ENCODE measurements around the gene TRAPPC14.
A peak's percentile ranks its signal among the peaks of the same experiment; 100 is the strongest.
"Not testable (repeated sequence)": the region's sequence is repeated elsewhere in the genome, so short reads cannot be mapped to it uniquely, and the experiment has no call there.

TRAPPC14 gene, protein sequence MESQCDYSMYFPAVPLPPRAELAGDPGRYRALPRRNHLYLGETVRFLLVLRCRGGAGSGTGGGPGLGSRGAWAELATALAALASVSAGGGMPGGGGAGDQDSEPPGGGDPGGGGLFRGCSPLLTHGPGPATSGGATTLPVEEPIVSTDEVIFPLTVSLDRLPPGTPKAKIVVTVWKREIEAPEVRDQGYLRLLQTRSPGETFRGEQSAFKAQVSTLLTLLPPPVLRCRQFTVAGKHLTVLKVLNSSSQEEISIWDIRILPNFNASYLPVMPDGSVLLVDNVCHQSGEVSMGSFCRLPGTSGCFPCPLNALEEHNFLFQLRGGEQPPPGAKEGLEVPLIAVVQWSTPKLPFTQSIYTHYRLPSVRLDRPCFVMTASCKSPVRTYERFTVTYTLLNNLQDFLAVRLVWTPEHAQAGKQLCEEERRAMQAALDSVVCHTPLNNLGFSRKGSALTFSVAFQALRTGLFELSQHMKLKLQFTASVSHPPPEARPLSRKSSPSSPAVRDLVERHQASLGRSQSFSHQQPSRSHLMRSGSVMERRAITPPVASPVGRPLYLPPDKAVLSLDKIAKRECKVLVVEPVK

DNA sequence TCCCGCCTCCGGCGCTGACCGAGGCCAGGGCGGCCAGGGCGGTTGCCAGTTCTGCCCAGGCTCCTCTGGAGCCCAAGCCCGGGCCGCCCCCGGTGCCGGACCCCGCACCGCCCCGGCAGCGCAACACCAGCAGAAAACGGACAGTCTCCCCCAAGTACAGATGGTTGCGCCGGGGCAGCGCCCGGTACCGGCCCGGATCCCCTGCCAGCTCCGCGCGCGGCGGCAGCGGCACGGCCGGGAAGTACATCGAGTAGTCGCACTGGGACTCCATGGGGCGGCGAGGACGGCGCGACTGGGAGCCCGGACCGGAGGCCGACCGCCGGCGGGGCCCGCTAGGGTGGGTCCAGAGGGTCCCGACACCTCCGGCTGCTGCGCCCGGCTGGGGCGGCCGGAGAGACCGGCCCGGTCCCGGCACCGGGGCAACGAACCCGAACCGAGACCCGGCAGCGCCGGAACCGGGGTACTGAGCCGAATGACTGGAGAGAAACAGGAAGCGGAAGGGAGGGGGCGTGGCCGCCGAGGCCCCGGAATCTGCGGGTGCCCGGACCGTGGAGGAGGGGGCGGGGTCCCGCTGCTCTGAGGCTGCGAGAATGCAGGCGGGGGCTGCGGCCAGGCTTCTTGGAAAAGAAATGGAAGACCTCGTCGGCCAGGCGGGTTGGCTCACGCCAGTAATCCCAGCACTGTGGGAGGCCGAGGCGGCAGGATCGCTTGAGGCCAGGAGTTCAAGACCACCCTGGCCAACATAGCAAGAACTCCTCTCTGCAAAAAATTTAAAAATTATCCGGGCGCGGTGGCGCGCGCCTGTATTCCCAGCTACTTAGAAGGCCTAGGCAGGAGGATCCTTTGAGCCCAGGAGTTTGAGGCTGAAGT is at the start of gene TRAPPC14:
Gene TRAPPC14 (minus strand): TSS at position 495 of the 870 bp plus-strand sequence. CDS start 224 bp downstream, at position 271.
- peak; percentile 64 to 86 for DNase-seq

DNA sequence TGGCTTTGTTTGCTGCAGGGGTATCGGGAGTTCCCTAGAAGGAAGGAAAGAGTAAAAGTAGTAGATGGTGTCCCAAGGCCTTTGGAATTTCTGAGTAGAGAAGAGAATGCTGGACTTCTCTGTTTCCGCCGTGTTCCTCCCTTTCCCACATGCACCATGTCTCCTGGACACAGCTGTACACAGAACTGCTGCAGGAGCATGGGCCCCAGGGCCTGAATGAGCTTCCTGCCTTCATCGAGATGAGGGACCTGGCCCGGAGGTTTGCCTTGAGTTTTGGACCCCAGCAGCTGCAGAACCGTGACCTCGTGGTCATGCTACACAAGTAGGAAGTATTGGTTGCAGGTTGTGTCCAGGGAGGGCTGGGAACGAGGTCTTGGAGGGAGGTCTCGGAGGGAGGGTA is 45.9 kb upstream of the TRAPPC14 start:
- no peak for DNase-seq

GRCh38 chr7:100200693-100201092 is 42.2 kb upstream of the TRAPPC14 start:
- DNase-seq: no peak

DNA sequence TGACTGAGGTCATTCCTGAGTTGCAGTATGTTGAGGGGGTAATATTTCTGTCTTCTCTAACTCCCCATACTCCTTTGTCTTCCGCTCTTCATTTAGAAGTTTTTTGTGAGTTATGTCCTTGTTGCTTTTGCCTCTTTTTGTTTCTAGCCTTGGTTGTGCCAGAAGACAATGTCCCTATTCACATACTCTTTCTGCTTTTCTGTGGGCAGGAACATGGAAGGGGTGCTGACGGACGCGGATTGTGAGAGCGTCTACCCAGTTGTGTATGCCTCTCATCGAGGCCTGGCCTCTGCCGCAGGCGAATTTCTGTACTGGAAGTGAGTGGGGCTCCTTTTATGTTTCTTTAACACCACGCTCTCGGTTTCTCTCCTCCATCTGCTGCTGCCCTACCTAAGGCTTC is 39.7 kb upstream of the TRAPPC14 start:
- no peak for DNase-seq

GRCh38 chr7:100195901-100196322 is 37.4 kb upstream of the TRAPPC14 start:
- not testable (repeated sequence) for DNase-seq

DNA sequence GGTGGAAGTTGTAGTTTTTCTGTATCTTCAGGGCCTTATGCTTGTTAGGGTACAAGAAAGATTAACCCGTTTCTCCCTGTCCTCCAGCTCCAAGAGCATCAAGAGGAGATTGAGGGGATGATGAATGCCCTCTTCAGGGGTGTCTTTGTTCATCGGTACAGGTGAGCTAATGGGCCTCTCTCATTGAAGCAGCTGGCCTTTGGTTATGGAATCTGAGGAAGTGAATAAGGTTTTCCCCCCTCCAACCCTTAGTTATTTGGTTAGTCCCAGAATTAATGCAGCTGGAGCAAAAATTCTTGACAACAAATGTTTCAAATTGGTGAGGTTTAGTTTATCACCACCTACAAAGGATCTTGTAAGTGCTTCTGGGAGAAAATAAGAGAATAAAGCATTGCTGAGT is 36.7 kb upstream of the TRAPPC14 start:
- DNase-seq: no peak

DNA sequence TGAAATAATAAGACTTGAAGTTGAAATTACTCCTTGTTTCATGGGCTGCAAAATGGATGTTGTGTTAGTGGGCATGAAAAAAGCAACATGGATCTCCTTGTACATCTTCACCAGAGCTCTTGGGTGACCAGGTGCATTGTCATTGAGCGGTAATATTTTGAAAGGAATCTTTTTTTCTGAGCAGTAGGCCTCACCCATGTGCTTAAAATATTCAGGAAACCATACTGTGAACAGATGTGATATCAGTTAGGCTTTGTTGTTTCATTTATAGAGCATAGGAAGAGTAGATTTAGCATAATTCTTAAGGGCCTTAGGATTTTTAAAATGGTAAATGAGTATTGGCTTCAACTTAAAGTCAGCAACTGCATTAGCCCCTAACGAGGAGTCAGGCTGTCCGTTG is 34.4 kb upstream of the TRAPPC14 start:
- no peak for DNase-seq

DNA sequence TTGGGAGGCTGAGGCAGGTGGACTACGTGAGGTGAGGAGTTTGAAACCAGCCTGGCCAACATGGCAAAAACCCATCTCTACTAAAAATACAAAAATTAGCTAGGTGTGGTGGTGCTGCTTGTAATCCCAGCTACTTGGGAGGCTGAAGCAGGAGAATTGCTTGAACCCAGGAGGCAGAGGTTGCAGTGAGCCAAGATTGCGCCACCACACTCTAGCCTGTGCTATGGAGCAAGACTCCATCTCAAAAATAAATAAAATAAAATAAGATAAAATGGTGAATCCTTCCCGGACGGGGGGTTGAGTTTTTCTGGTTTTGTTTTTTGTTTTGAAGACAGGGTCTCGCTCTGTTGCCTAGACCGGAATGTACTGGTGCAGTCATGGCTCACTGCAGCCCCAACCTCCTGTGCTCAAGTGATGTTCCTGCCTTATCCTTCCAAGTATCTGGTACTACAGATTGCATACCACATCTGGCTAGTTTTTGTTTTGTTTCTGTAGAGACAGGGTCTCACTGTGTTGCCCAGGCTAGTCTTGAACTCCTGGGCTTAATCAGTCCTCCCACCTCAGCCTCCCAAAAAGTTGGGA is 33.8 kb upstream of the TRAPPC14 start:
- not testable (repeated sequence) for DNase-seq

DNA sequence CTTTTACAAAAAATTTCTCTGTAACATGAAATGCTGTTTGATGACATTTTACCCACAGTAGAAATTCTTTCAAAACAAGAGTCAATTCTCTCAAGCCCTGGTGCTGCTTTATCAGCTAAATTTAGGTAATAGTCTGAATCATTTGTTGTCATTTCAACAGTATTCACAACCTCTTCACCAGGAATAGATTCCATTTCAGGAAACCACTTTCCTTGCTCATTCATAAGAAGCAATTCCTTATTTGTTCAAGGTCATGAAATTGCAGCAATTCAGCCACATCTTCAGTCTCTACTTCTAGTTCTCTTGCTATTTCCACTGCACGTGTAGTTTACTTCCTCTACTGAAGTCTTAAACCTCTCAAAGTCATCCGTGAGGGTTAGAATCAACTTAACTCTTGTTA is 33.3 kb upstream of the TRAPPC14 start:
- peak; percentile 25 to 37 for DNase-seq

DNA sequence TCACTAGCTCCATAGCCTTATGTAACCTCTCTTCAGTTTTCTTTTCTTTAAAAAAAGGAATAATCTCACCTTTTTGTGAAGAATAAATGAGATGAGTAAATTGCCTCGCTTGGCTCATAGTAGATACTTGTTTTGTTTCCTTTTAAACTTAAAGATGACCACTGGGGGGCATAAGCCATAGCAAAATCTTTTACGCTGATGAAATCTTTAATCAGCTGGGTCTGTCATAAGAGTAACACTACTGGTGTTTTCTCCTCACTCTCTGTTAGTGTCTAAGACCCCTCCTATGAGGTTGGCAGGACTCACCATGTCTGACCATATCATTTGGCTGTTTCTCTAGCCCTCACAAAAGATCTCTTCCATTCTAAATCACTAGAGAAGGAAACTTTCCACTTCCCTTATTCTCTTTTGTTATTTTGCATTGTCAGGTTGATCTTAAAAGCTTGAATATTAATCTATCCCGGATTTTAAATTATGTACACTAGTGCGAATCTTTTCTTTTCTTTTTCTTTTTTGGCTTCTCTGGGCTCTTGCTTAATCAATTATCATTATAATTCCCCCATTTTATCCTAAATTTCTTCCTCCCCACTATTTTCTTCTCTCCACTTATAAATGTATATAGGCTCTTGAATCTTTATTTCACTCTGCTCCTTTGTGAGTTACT is 31.7 kb upstream of the TRAPPC14 start:
- peak; percentile 44 to 70 for DNase-seq

DNA sequence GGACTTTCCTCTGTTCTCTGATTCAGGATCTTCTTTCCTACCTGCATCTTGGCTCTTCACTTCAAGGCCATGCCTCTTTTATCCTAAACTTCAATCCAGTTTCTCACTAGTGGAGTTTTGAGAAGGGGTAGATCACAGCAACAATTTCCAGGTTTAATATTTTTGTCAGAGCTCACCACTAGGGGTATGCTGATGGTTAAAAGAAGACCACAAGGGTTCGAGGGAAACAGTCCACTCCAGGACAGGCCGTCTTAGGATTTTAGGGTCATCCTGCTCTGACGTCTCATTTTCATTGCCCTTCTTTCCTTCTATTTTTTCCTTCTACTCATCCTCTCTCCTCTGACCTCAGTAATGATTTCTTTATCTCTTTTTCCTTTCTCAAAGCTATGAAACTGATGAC is 30.5 kb upstream of the TRAPPC14 start:
- DNase-seq: no peak

GRCh38 chr7:100185726-100186125 is 27.2 kb upstream of the TRAPPC14 start:
- DNase-seq: no peak

DNA sequence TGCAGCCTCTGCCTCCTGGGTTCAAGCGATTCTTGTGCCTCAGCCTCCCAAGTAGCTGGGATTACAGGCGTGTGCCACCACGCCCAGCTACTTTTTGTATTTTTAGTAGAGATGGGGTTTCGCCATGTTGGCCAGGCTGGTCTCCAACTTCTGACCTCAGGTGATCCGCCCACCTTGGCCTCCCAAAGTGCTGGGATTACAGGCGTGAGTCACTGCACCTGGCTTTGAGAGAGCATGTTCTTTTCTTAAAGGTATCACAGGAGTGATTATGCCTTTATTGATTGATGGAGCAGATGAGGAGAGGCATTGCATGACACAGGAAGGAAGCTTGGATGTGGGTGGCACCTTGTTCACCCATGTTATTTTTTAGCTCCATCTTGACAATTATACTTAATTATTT is 24.6 kb upstream of the TRAPPC14 start:
- not testable (repeated sequence) for DNase-seq

DNA sequence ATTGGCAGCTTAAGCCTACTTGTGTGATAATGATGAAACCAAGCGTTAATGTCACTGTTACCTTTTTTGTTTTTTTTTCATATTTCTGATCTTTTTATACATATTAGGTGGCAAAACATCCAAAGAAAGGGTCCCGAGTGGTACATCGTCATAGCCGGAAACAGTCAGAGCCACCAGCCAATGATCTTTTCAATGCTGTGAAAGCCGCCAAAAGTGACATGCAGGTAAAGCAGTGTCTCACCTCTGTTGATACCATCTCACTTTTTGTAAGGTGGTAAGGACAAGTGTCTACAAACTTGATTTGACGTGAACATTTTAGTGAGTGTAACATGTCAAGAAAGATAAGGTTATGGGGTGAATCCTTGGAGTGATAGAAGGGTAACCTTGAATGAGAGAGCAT is 24.1 kb upstream of the TRAPPC14 start:
- DNase-seq: not testable (repeated sequence)

DNA sequence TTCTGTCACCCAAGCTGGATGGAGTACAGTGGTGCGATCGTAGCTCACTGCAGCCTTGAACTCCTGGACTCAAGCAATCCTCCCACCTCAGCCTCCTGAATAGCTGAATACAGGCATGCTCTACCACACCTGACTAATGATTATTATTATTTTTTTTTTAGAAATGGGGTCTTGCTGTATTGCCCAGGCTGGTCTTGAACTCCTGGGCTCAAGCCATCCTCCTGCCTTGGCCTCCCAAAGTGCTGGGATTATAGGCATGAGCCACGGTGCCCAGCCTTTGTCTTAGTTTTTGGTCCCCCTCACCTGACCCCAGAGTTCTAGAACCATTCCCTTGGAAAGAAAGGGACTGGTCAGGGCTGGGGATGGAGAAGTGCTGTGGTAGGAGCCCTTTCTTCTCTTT is 21.6 kb upstream of the TRAPPC14 start:
- DNase-seq: not testable (repeated sequence)

DNA sequence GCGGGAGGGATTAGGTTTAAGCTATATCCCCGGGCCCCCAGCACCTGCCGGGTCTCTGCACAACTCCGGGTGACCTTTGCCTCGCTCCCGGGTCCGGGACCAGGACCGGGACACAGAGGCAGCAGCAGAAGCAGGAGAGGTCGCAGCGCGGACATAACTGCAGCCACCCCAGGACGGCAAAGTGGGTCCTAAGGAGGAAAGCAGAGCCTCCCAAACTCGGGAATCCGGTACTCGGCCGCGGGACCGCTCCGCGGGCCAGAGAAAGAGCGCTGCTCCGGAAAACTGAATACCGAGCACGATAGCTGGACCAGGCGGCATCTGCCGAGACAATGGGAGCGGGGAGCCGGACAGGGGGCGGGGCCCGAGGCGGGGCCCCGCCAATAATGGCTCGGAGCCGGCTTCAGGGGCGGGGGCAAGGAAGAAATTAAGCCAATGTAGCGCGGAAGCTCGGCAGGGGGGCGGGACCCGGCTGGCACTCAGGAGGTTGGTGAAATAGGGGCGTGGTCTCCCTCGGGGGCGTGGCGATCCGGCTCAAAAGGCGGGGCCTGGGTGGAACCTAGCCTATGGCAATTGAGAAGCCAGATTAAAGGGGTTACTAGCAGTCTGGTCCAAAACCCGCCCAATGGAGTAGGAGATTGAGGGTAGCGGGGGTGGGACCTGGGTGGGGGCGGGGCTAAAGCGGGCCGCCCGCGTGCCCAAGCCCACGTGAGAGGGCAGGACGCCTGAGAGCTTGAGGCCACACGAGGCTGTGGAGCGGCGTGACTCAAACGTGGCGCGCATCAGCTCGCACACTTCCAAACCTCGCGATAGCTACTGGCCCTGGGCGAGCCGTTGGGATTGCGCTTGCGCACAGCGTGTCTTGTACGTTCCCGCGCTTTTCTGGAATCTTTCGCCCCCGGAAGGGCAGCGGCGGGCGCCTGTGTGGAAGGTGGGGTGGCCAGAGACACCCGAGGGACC is 18.8 kb upstream of the TRAPPC14 start, which contains the start of the genes GPC2 and STAG3:
Gene GPC2 (minus strand): TSS at position 337 of the 957 bp plus-strand sequence. CDS start 182 bp downstream, at position 155.
Gene STAG3 (plus strand): TSS at position 874 of the 957 bp plus-strand sequence. CDS start 2,639 bp downstream, outside the sequence.
- DNase-seq: peak; percentile 92 to 100

DNA sequence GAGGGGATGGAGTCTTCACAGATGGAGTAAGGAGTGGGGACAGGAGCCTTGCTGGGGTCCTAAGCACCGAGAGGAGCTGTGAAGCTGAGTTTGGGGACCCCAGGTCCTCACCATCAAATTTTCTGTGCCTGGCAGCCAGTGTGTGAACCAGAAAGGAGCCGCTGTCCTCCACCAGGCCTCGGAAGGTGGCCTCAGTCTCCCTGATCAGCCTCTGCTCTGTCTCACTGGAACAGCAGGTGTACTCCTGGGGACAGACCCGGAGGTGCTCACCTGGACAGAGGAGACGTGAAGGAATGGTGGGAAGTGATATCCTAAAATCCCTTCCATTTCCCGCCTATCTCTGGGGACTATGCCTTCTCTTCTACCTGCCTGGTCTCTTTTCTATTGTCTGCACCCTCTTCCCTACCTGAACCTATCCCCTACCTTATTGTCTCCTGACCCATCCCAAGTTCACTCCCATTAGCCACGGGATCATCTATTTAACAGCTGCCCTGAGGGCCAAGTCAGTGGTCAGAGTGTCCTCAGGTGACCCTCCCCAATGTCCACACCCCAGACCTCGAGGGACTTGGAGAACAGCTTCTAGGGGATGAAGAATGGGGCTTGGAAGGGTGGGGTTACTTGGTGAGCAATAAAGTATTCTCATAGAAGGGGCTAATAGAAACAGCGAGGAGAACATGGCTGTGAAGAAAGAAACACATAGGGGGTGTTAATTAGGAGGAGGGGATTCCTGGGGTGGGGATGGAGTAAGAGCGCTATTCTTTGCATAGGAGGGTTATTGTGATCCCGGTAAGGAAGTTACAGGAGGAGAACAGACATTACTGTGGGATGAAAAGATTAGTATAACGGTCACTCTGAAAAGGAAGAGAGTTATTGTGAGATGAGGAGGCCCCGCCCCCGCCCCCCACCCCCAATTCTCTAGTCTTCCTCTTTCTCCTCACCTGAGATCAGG is 17.8 kb upstream of the TRAPPC14 start:
- DNase-seq: no peak

DNA sequence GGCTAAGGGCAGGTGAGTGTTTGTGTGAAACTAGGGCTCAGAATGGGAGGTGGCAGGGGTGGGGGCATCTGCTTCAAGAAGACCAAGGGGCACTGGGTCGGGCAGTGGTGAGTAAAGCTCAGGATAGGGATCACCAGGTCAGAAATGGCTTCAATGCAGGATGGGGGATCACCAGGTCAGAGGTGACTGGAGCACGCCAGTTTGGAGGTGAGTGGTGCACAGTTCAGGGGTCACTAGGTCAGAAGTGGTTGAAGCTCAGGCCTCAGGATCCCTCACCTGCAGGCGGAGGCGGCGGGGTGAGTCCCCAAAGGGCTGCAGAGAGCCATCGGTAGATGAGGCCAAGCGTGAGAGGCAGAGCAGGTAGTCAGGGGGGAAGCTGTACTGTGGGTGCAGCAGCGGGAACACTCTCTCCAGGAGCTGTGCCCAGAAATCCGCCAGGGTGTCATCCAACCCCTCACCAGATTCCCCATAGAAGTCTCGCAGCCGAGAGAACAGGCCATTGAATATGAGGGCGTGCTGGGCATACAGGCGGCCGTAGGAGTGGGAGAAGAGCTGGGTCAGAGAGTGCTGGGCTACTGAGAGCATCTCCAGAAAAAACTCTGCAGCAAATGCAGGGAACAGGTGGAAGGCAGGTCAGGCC is 16.9 kb upstream of the TRAPPC14 start:
- no peak for DNase-seq

DNA sequence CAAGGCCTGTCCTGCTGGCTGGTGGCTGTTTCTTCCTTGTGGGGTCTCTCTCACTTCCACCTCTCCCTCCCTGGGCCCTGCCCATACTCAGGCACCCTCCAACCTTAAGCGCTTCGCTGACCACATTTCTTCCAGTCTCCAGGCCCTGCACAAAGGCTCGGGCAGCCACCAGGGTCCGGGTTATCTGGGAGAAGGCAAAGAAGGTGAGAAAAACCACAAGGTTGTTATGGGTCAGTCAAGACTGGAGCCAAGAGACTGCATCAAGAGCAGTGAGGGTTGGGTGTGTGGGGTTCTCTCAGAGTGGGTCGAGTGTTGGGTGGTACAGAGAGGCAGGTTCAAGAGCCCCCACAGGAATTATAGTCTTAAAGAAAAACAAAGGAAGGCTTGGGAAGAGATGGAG is 16.1 kb upstream of the TRAPPC14 start:
- DNase-seq: no peak

All from inflammatory macrophage treated with lipopolysaccharide for 1 hour (primary cell).